Measurements from ENCODE around the gene ASAP3.

Gene ASAP3

GRCh38 chr1:23528250-23528978 is 44.4 kb upstream of the ASAP3 start:
- peak overlapping the region; percentile 93 for H3K4me3 ChIP-seq
- H3K9ac ChIP-seq (ENCODE audit: insufficient read length), result peak overlapping the region; percentile 38
- H3K36me3 ChIP-seq (ENCODE audit: insufficient read depth, low read length), result peaks cover 9% of the 10 kb centered on the region; the same call in 1 of the 2 replicates
- peak overlapping the region; percentile 49 for H3K27ac ChIP-seq
- TF ChIP-seq FOXP2 (optimal IDR thresholded peaks at IDR 0.05; ENCODE audit: control extremely low read depth, extremely low read length, insufficient read depth) (no peak), POLR2AphosphoS5 (IDR thresholded peaks at IDR 0.05; ENCODE audit: borderline replicate concordance, low read depth, low read length) (no peak), EZH2 (IDR thresholded peaks at IDR 0.05) (no peak)
- no peak for DNase-seq (ENCODE audit: low read depth, low spot score)
- no peaks in the 10 kb centered on the region for H3K9me3 ChIP-seq (ENCODE audit: low read depth, low read length)

GRCh38 chr1:23527900-23528249 is 43.9 kb upstream of the ASAP3 start:
- H3K27ac ChIP-seq, result no peak overlapping the region
- no peak overlapping the region for H3K9ac ChIP-seq (ENCODE audit: insufficient read length)
- DNase-seq (ENCODE audit: low read depth, low spot score), result no peak
- TF ChIP-seq EZH2 (IDR thresholded peaks at IDR 0.05) (no peak), FOXP2 (optimal IDR thresholded peaks at IDR 0.05; ENCODE audit: control extremely low read depth, extremely low read length, insufficient read depth) (no peak), POLR2AphosphoS5 (IDR thresholded peaks at IDR 0.05; ENCODE audit: borderline replicate concordance, low read depth, low read length) (no peak)
- H3K4me3 ChIP-seq, result no peak overlapping the region; the same call in 1 of the 2 replicates
- H3K9me3 ChIP-seq (ENCODE audit: low read depth, low read length), result no peaks in the 10 kb centered on the region
- H3K36me3 ChIP-seq (ENCODE audit: insufficient read depth, low read length), result peaks cover 10% of the 10 kb centered on the region; the same call in 1 of the 2 replicates

- H3K9ac ChIP-seq (ENCODE audit: insufficient read length), result no peak overlapping the region
- TF ChIP-seq EZH2 (IDR thresholded peaks at IDR 0.05) (no peak), POLR2AphosphoS5 (IDR thresholded peaks at IDR 0.05; ENCODE audit: borderline replicate concordance, low read depth, low read length) (no peak), FOXP2 (optimal IDR thresholded peaks at IDR 0.05; ENCODE audit: control extremely low read depth, extremely low read length, insufficient read depth) (no peak)
- H3K27ac ChIP-seq, result no peak overlapping the region
- no peak for DNase-seq (ENCODE audit: low read depth, low spot score)
- H3K36me3 ChIP-seq (ENCODE audit: insufficient read depth, low read length), result peaks cover 15% of the 10 kb centered on the region
- no peak overlapping the region for H3K4me3 ChIP-seq
- no peaks in the 10 kb centered on the region for H3K9me3 ChIP-seq (ENCODE audit: low read depth, low read length)
These were observed 43.4 kb upstream of the ASAP3 start for GRCh38 chr1:23527366-23527765.

GRCh38 chr1:23526329-23527041 is 42.5 kb upstream of the ASAP3 start:
- Histone ChIP-seq H3K4me3 (no peak overlapping the region), H3K9ac (ENCODE audit: insufficient read length) (no peak overlapping the region), H3K36me3 (ENCODE audit: insufficient read depth, low read length) (peaks cover 24% of the 10 kb centered on the region), H3K9me3 (ENCODE audit: low read depth, low read length) (no peaks in the 10 kb centered on the region), H3K27ac (no peak overlapping the region)
- no peak for TF ChIP-seq EZH2 (IDR thresholded peaks at IDR 0.05)
- TF ChIP-seq FOXP2 (optimal IDR thresholded peaks at IDR 0.05; ENCODE audit: control extremely low read depth, extremely low read length, insufficient read depth), result no peak
- TF ChIP-seq POLR2AphosphoS5 (IDR thresholded peaks at IDR 0.05; ENCODE audit: borderline replicate concordance, low read depth, low read length), result no peak
- DNase-seq (ENCODE audit: low read depth, low spot score), result no peak

GRCh38 chr1:23525558-23526250 is 41.7 kb upstream of the ASAP3 start:
- Histone ChIP-seq H3K4me3 (no peak overlapping the region; the same call in 1 of the 2 replicates), H3K36me3 (ENCODE audit: insufficient read depth, low read length) (peaks cover 32% of the 10 kb centered on the region), H3K9me3 (ENCODE audit: low read depth, low read length) (no peaks in the 10 kb centered on the region), H3K9ac (ENCODE audit: insufficient read length) (no peak overlapping the region), H3K27ac (peak overlapping the region; percentile 68)
- no peak for DNase-seq (ENCODE audit: low read depth, low spot score)
- TF ChIP-seq POLR2AphosphoS5 (IDR thresholded peaks at IDR 0.05; ENCODE audit: borderline replicate concordance, low read depth, low read length) (no peak; the same call in 1 of the 2 replicates), EZH2 (IDR thresholded peaks at IDR 0.05) (no peak), FOXP2 (optimal IDR thresholded peaks at IDR 0.05; ENCODE audit: control extremely low read depth, extremely low read length, insufficient read depth) (no peak)

- TF ChIP-seq POLR2AphosphoS5 (IDR thresholded peaks at IDR 0.05; ENCODE audit: borderline replicate concordance, low read depth, low read length) (no peak), FOXP2 (optimal IDR thresholded peaks at IDR 0.05; ENCODE audit: control extremely low read depth, extremely low read length, insufficient read depth) (no peak), EZH2 (IDR thresholded peaks at IDR 0.05) (no peak)
- H3K9me3 ChIP-seq (ENCODE audit: low read depth, low read length), result no peaks in the 10 kb centered on the region
- peaks cover 40% of the 10 kb centered on the region for H3K36me3 ChIP-seq (ENCODE audit: insufficient read depth, low read length)
- H3K9ac ChIP-seq (ENCODE audit: insufficient read length), result no peak overlapping the region
- no peak for DNase-seq (ENCODE audit: low read depth, low spot score)
- peak overlapping the region; percentile 68 for H3K27ac ChIP-seq
- no peak overlapping the region; the same call in 1 of the 2 replicates for H3K4me3 ChIP-seq
These were observed 40.9 kb upstream of the ASAP3 start for GRCh38 chr1:23524716-23525401.

- DNase-seq (ENCODE audit: low read depth, low spot score), result no peak
- Histone ChIP-seq H3K36me3 (ENCODE audit: insufficient read depth, low read length) (peaks cover 46% of the 10 kb centered on the region), H3K9me3 (ENCODE audit: low read depth, low read length) (no peaks in the 10 kb centered on the region), H3K4me3 (no peak overlapping the region), H3K27ac (no peak overlapping the region), H3K9ac (ENCODE audit: insufficient read length) (no peak overlapping the region)
- no peak for TF ChIP-seq EZH2 (IDR thresholded peaks at IDR 0.05)
- TF ChIP-seq POLR2AphosphoS5 (IDR thresholded peaks at IDR 0.05; ENCODE audit: borderline replicate concordance, low read depth, low read length), result no peak
- TF ChIP-seq FOXP2 (optimal IDR thresholded peaks at IDR 0.05; ENCODE audit: control extremely low read depth, extremely low read length, insufficient read depth), result no peak
These were observed 40.2 kb upstream of the ASAP3 start for GRCh38 chr1:23524163-23524562.

Measured in SK-N-MC (cell line).